H1 (cell line): ENCODE data around the gene ZDHHC9. TPM values are rescaled to one million over a fixed set of nuclear protein-coding genes. Genes with fewer than 3 reads are reported as not detected.

Experiments used
- CTCF ChIA-PET: fragments of 300-600 bp; sonication (Branson Sonifier 250); formaldehyde crosslinking; loops from one replicate; lab custom pipeline; 2021; ENCODE audit not compliant: partially characterized antibody; lab: Charles Lee
- POLR2A ChIA-PET: fragments of 300-600 bp; sonication (Branson Sonifier 250); formaldehyde crosslinking; loops from one replicate; lab custom pipeline; 2021; ENCODE audit warnings: inconsistent platforms; ENCODE audit not compliant: partially characterized antibody; lab: Charles Lee
- DNase-seq, 2 experiments: peaks; one replicate each; pipeline versions ENCODE4 v3.0.0 to v3.0.0-alpha.2; 2010 to 2022; ENCODE audit warnings: low spot score in 2 of 2, low read depth in 1 of 2, mixed read lengths in 1 of 2
- FAIRE-seq: peaks from 2 replicates; lab custom pipeline; 2011; peaks lifted over from hg19 to GRCh38; lab: Jason Lieb, UNC
- H2AFZ ChIP-seq: 2 replicates; pipeline ENCODE4 v1.8.1; 2012; ENCODE audit warnings: low read length, inconsistent platforms
- H2AK5ac ChIP-seq: 2 replicates; pipeline ENCODE4 v1.6.1; 2013; ENCODE audit warnings: low read depth, low read length
- H2BK120ac ChIP-seq: replicated peaks from 2 replicates; pipeline ENCODE3; 2013; ENCODE audit warnings: low read depth, low read length, inconsistent platforms
- H2BK12ac ChIP-seq: 2 replicates; pipeline ENCODE4 v1.6.1; 2013; ENCODE audit warnings: low read depth, low read length
- H2BK15ac ChIP-seq: 2 replicates; pipeline ENCODE4 v1.6.1; 2013; ENCODE audit warnings: low read length
- H2BK20ac ChIP-seq: 2 replicates; pipeline ENCODE4 v1.6.1; 2013; ENCODE audit warnings: low read length
- H2BK5ac ChIP-seq: 2 replicates; pipeline ENCODE4 v1.6.1; 2013; ENCODE audit warnings: low read depth, low read length
- H3K14ac ChIP-seq: 2 replicates; pipeline ENCODE4 v1.6.1; 2013; ENCODE audit warnings: inconsistent platforms; ENCODE audit not compliant: insufficient read length
- H3K18ac ChIP-seq: 2 replicates; pipeline ENCODE4 v1.6.1; 2013; ENCODE audit warnings: low read length; ENCODE audit errors: extremely low read depth
- H3K23ac ChIP-seq: 2 replicates; pipeline ENCODE4 v1.6.1; 2013; ENCODE audit warnings: inconsistent platforms; ENCODE audit not compliant: insufficient read length
- H3K23me2 ChIP-seq: 2 replicates; pipeline ENCODE4 v1.6.1; 2013; ENCODE audit warnings: low read depth, low read length
- H3K27ac ChIP-seq: 2 replicates; pipeline ENCODE4 v1.6.1; 2011; ENCODE audit warnings: low read depth, low read length, inconsistent platforms
- H3K27me3 ChIP-seq, 4 experiments: replicated peaks in 1 of 4; 1 replicate in 1 of 4; 2 replicates in 3 of 4; pipeline versions ENCODE4 v1.6.1 to v1.8.1; 2011 to 2013; ENCODE audit warnings: low read length in 3 of 4, mild to moderate bottlenecking in 3 of 4, inconsistent platforms in 2 of 4, mixed read lengths in 2 of 4, moderate library complexity in 1 of 4; ENCODE audit not compliant: control insufficient read depth in 3 of 4, insufficient read depth in 3 of 4; ENCODE audit errors: extremely low read depth in 1 of 4
- H3K36me3 ChIP-seq, 4 experiments: 2 replicates each; pipeline versions ENCODE4 v1.6.1 to v1.8.1; 2011 to 2013; ENCODE audit warnings: mild to moderate bottlenecking in 4 of 4, low read length in 3 of 4, moderate library complexity in 2 of 4, control low read depth in 1 of 4, inconsistent platforms in 1 of 4; ENCODE audit not compliant: insufficient read depth in 4 of 4, control insufficient read depth in 2 of 4
- H3K4ac ChIP-seq: replicated peaks from 2 replicates; pipeline ENCODE3; 2013; ENCODE audit warnings: low read length, low read depth, mixed read lengths, inconsistent platforms; ENCODE audit not compliant: insufficient read length
- H3K4me1 ChIP-seq, 4 experiments: replicated peaks in 1 of 4; 1 replicate in 1 of 4; 2 replicates in 3 of 4; pipeline versions ENCODE4 v1.6.1 to v1.8.1; 2011 to 2013; ENCODE audit warnings: low read length in 3 of 4, inconsistent platforms in 2 of 4, mixed read lengths in 1 of 4; ENCODE audit not compliant: insufficient read depth in 4 of 4, control insufficient read depth in 3 of 4
- H3K4me2 ChIP-seq, 2 experiments: 2 replicates each; pipeline versions ENCODE4 v1.6.1 to v1.8.1; 2011 to 2013; ENCODE audit warnings: low read depth in 2 of 2, low read length in 2 of 2, control low read depth in 1 of 2, inconsistent platforms in 1 of 2, mild to moderate bottlenecking in 1 of 2; ENCODE audit not compliant: insufficient read depth in 1 of 2
- H3K4me3 ChIP-seq, 4 experiments: fragments of 200-600, 300-600 bp in 1 of 4; sonication (generic), shearing (Covaris generic), sonication (Bioruptor Twin) in 1 of 4; 2 replicates each; pipeline versions ENCODE4 v1.5.1 to v1.8.1; 2011 to 2016; ENCODE audit warnings: low read length in 4 of 4, low read depth in 3 of 4, control low read depth in 2 of 4, inconsistent platforms in 2 of 4, mild to moderate bottlenecking in 2 of 4, mixed read lengths in 1 of 4, moderate library complexity in 1 of 4; ENCODE audit not compliant: insufficient read depth in 2 of 4; ENCODE audit errors: extremely low read depth in 1 of 4
- H3K56ac ChIP-seq: replicated peaks from 2 replicates; pipeline ENCODE3; 2013; ENCODE audit warnings: low read depth, mild to moderate bottlenecking, mixed read lengths, low read length, inconsistent platforms; ENCODE audit not compliant: insufficient read length
- H3K79me1 ChIP-seq: 2 replicates; pipeline ENCODE4 v1.6.1; 2013; ENCODE audit warnings: low read depth, low read length, control low read depth
- H3K79me2 ChIP-seq, 2 experiments: 2 replicates each; pipeline versions ENCODE4 v1.6.1 to v1.8.1; 2012 to 2013; ENCODE audit warnings: low read length in 2 of 2, mild to moderate bottlenecking in 2 of 2, inconsistent platforms in 1 of 2; ENCODE audit not compliant: insufficient read depth in 2 of 2, control insufficient read depth in 1 of 2
- H3K9ac ChIP-seq, 4 experiments: replicated peaks in 1 of 4; 1 replicate in 1 of 4; 2 replicates in 3 of 4; pipeline versions ENCODE4 v1.6.1 to v1.8.1; 2011 to 2013; ENCODE audit warnings: low read depth in 3 of 4, low read length in 3 of 4, control low read depth in 2 of 4, mild to moderate bottlenecking in 2 of 4, moderate library complexity in 2 of 4, inconsistent platforms in 1 of 4; ENCODE audit errors: extremely low read depth in 1 of 4
- H3K9me3 ChIP-seq, 2 experiments: 2 replicates each; pipeline versions ENCODE4 v1.6.1 to v1.8.1; 2012 to 2013; ENCODE audit warnings: mild to moderate bottlenecking in 2 of 2, moderate library complexity in 2 of 2, control low read depth in 1 of 2, inconsistent platforms in 1 of 2, low read depth in 1 of 2, low read length in 1 of 2, mixed read lengths in 1 of 2; ENCODE audit not compliant: insufficient read depth in 2 of 2
- H4K20me1 ChIP-seq, 2 experiments: replicated peaks in 1 of 2; 2 replicates each; pipeline versions ENCODE3 to v1.8.1; 2011 to 2013; ENCODE audit warnings: inconsistent platforms in 2 of 2, low read length in 2 of 2, mild to moderate bottlenecking in 1 of 2; ENCODE audit not compliant: insufficient read depth in 2 of 2, control insufficient read depth in 1 of 2
- H4K5ac ChIP-seq: 2 replicates; pipeline ENCODE4 v1.6.1; 2013; ENCODE audit warnings: low read length, low read depth, mixed read lengths, inconsistent platforms; ENCODE audit not compliant: insufficient read length
- H4K8ac ChIP-seq: 2 replicates; pipeline ENCODE4 v1.8.0; 2013; ENCODE audit warnings: mild to moderate bottlenecking, moderate library complexity, low read length, inconsistent platforms; ENCODE audit not compliant: insufficient read depth; ENCODE audit errors: extremely low read depth
- H4K91ac ChIP-seq: replicated peaks from 2 replicates; pipeline ENCODE3; 2013; ENCODE audit warnings: low read length, mixed read lengths, inconsistent platforms; ENCODE audit not compliant: insufficient read length
- ATF3 ChIP-seq: IDR thresholded peaks from 2 replicates; pipeline ENCODE4 v1.6.1; 2011; ENCODE audit warnings: low read depth, mild to moderate bottlenecking, low read length; ENCODE audit not compliant: insufficient read depth
- BACH1 ChIP-seq: IDR thresholded peaks from 2 replicates; pipeline ENCODE4 v1.6.1; 2012; ENCODE audit warnings: low read length, improper control_type of control experiment
- BRCA1 ChIP-seq: IDR thresholded peaks from 2 replicates; pipeline ENCODE4 v1.6.1; 2012; ENCODE audit warnings: low read depth, low read length, improper control_type of control experiment
- CBX8 ChIP-seq: fragments of 300-800, 300-1000 bp; sonication (generic); IDR thresholded peaks from 2 replicates; pipeline ENCODE4 v1.7.1; 2016; ENCODE audit warnings: low read depth, low read length, borderline replicate concordance
- CTBP2 ChIP-seq: IDR thresholded peaks from 2 replicates; pipeline ENCODE4 v1.7.0; 2011; ENCODE audit warnings: borderline replicate concordance, mild to moderate bottlenecking, moderate library complexity, mixed read lengths, low read length; ENCODE audit not compliant: insufficient read depth, insufficient read length
- GTF2F1 ChIP-seq: IDR thresholded peaks from 2 replicates; pipeline ENCODE4 v1.6.1; 2012; ENCODE audit warnings: low read depth, low read length, improper control_type of control experiment, borderline replicate concordance
- JUN ChIP-seq: IDR thresholded peaks from 2 replicates; pipeline ENCODE4 v1.6.1; 2011; ENCODE audit warnings: low read depth, mild to moderate bottlenecking, improper control_type of control experiment, low read length
- JUND ChIP-seq: IDR thresholded peaks from 2 replicates; pipeline ENCODE4 v1.6.1; 2011; ENCODE audit warnings: mild to moderate bottlenecking, improper control_type of control experiment, low read length
- KDM5A ChIP-seq: fragments of 200-600 bp; IDR thresholded peaks from 2 replicates; pipeline ENCODE4 v1.7.1; 2012; ENCODE audit warnings: mild to moderate bottlenecking, low read length, inconsistent platforms, mixed read lengths
- MAFK ChIP-seq: IDR thresholded peaks from 2 replicates; pipeline ENCODE4 v1.6.1; 2012; ENCODE audit warnings: low read depth, mild to moderate bottlenecking, improper control_type of control experiment, low read length
- NRF1 ChIP-seq: IDR thresholded peaks from 2 replicates; pipeline ENCODE4 v1.6.1; 2011; ENCODE audit warnings: mild to moderate bottlenecking, low read depth, low read length, improper control_type of control experiment
- RBBP5 ChIP-seq: IDR thresholded peaks from 2 replicates; pipeline ENCODE4 v1.7.1; 2012; ENCODE audit warnings: low read depth, mild to moderate bottlenecking, inconsistent platforms, low read length, moderate library complexity, borderline replicate concordance
- RNF2 ChIP-seq: fragments of 200-900, 300-1000 bp; sonication (generic); IDR thresholded peaks from 2 replicates; pipeline ENCODE4 v1.7.1; 2016; ENCODE audit warnings: borderline replicate concordance, low read depth, mild to moderate bottlenecking, antibody characterized with exemption, low read length; ENCODE audit not compliant: poor library complexity, severe bottlenecking; ENCODE audit errors: missing control alignments
- SIX5 ChIP-seq: IDR thresholded peaks from 2 replicates; pipeline ENCODE4 v1.6.1; 2011; ENCODE audit warnings: mild to moderate bottlenecking, low read depth, low read length
- WGBS, 2 experiments: shearing (Covaris generic) in 1 of 2; methylation state at CpG; one replicate each; pipeline versions ENCODE4 v1.1.6 to v1.1.7; 2013 to 2015; ENCODE audit warnings: low lambda C conversion rate in 2 of 2, mixed read lengths in 2 of 2, inconsistent platforms in 1 of 2, low coverage in 1 of 2, missing lambda C conversion rate in 1 of 2; ENCODE audit not compliant: insufficient replicate concordance in 2 of 2, insufficient coverage in 1 of 2, insufficient read length in 1 of 2; ENCODE audit errors: extremely low coverage in 1 of 2, missing lambda C conversion rate in 1 of 2; 5-methylcytosine and 5-hydroxymethylcytosine counted together
- polyA plus RNA-seq, 7 experiments: library from polyadenylated mRNA; depleted of rRNA in 3 of 7; stranded (reverse) in 5 of 7; unstranded in 2 of 7; fragments of >200 nt in 5 of 7; fragments of 200-250 nt in 2 of 7; gene quantifications; 1 replicate in 5 of 7; 2 replicates in 1 of 7; 4 replicates in 1 of 7; pipeline versions ENCODE4 v1.2.1 to v1.2.3, GENCODE V29; 2011 to 2013; ENCODE audit warnings: missing spikeins in 2 of 7, mixed read lengths in 2 of 7
- total RNA-seq: library from RNA; stranded (reverse); fragmentation: NEBNext Ultra II Directional; extraction: Animal tissue kit (Norgen Biotek cat#: 25700); gene quantifications from 2 replicates; pipeline ENCODE4 v1.2.1, GENCODE V29; 2021

ZDHHC9 gene
- total and polyA plus RNA-seq, 2 of the 8 experiments (the other 6 are each of a cell fraction or from before 2014, with no cell fraction given) = 18.1 to 28.3 TPM

GRCh38 chrX:129783291-129783713 lies 60.4 kb downstream of the ZDHHC9 start:
- Histone ChIP-seq H3K4me2 (no peak overlapping the region), H3K4me3 (no peak overlapping the region), H4K20me1 (no peaks in the 10 kb centered on the region), H2BK5ac (no peak overlapping the region), H2BK20ac (no peak overlapping the region), H3K79me1 (no peaks in the 10 kb centered on the region), H3K56ac (no peak overlapping the region), H3K9ac (no peak overlapping the region), H2BK12ac (no peak overlapping the region), H3K18ac (no peak overlapping the region), H2AK5ac (no peak overlapping the region), H3K9me3 (no peaks in the 10 kb centered on the region), H2BK15ac (no peak overlapping the region), H4K5ac (no peak overlapping the region), H3K23ac (no peak overlapping the region), H3K36me3 (no peaks in the 10 kb centered on the region), H3K79me2 (no peaks in the 10 kb centered on the region), H3K4ac (no peak overlapping the region), H3K27me3 (no peaks in the 10 kb centered on the region), H3K4me1 (no peaks in the 10 kb centered on the region), H4K91ac (no peak overlapping the region), H3K14ac (no peak overlapping the region)
- 87% methylated on average over 8 of the region's 11 CpGs; no CpG with 5 or more reads in 1 of the 2 experiments for WGBS, 2 experiments
- POLR2A ChIA-PET = no interaction called here
- TF ChIP-seq BRCA1 (no peak), MAFK (no peak), CBX8 (no peak), ATF3 (no peak), JUND (no peak), SIX5 (no peak), NRF1 (no peak), CTBP2 (no peak), KDM5A (no peak), GTF2F1 (no peak), JUN (no peak), RBBP5 (no peak), BACH1 (no peak), RNF2 (no peak)
- TF ChIP-seq, all 59 proteins: peak for 0
- Histone ChIP-seq H3K27ac (no peak overlapping the region), H2AFZ (no peak overlapping the region), H2BK120ac (no peak overlapping the region), H4K8ac (no peak overlapping the region), H3K23me2 (no peaks in the 10 kb centered on the region)
- no peak for FAIRE-seq
- no peak for DNase-seq
- CTCF ChIA-PET = interaction anchor here (0.7 to 1.3 kb wide), 5 partner anchors 27 to 143 kb away, joined by 3 to 4 read pairs (median 3); no protein-coding TSS in a partner anchor
